ENCODE results near the gene TNFRSF6B.

DNA sequence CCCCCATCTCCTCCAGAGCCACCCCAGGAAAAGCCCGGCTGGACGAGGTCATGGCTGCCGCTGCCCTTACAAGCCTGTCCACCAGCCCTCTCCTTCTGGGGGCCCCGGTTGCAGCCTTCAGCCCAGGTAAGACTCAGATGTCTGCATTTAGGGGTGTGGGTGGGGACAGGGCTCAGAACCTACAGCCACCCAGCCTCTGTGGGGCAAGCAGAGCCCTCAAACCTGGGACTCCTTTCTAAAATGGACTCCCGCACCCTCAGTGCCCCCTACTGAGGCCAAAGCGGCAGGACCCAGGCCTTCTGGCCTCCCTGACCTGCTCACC is 44.9 kb downstream of the TNFRSF6B start:
- TF ChIP-seq BHLHE40 (IDR thresholded peaks at IDR 0.05; ENCODE audit: borderline replicate concordance) (no peak), SP1 (IDR thresholded peaks at IDR 0.05) (no peak), SUZ12 (IDR thresholded peaks at IDR 0.05) (no peak), L3MBTL2 (conservative IDR thresholded peaks at IDR 0.05) (no peak), NFRKB (IDR thresholded peaks at IDR 0.05) (no peak)

Measured in HEK293T (cell line).